Measurements from ENCODE around the gene PAN3.

Gene PAN3

GRCh38 chr13:28338742-28339141, 200.4 kb downstream of the PAN3 start:
- no peak for DNase-seq (ENCODE audit: low read depth)

GRCh38 chr13:28339419-28339818, 201.1 kb downstream of the PAN3 start:
- DNase-seq (ENCODE audit: low read depth), result no peak

DNA sequence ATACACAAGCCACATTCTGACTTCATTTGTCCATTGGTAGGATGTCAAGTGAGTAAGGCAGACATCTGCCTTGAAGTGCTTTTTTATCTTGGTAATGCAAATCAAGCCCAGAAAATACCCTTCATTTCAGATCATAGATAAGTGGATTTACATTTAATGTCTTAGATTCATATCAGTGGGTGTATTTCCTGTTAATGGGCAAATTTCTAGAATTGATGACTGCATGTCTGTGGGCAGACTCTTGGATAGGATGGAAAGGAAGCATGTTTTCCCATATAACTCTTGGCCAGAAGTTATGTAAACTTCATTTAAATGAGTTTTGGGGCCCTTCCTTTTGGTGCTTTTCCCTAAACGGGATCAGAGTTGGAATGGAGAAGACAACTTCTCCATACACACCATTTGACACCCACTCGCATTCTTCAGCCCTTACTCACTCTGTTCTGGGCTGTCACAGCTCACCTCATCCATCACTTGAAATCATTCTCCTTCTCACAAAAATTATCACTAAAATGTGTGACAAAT, 202.0 kb downstream of the PAN3 start:
- no peak for DNase-seq (ENCODE audit: low read depth)

GRCh38 chr13:28342251-28342650, 203.9 kb downstream of the PAN3 start:
- no peak for DNase-seq (ENCODE audit: low read depth)

- no peak for DNase-seq (ENCODE audit: low read depth)
Observed at GRCh38 chr13:28344163-28344562, 205.8 kb downstream of the PAN3 start.
